Neural cell (in vitro differentiated cells): ENCODE results near the gene CCNDBP1. TPM values are rescaled to one million over a fixed set of nuclear protein-coding genes. Genes with fewer than 3 reads are reported as not detected.

ENCODE experiments used
- H2AFZ ChIP-seq: fragments of 200-600, 300-800 bp; sonication (generic), shearing (Covaris generic); 2 replicates; pipeline ENCODE4 v1.6.0; 2014; ENCODE audit warnings: low read depth, mild to moderate bottlenecking, antibody characterized with exemption, low read length, moderate library complexity
- H3F3A ChIP-seq: fragments of 200-600 bp; shearing (Covaris generic); 2 replicates; pipeline ENCODE4 v1.6.1; 2016; ENCODE audit warnings: mild to moderate bottlenecking, moderate library complexity, mixed read lengths, antibody characterized with exemption, low read length; ENCODE audit not compliant: insufficient read depth, poor library complexity, severe bottlenecking
- H3K27ac ChIP-seq: fragments of 200-600, 300-800 bp; sonication (generic), shearing (Covaris generic); 2 replicates; pipeline ENCODE4 v1.5.1; 2014; ENCODE audit warnings: mild to moderate bottlenecking, low read length, moderate library complexity
- H3K27me3 ChIP-seq: fragments of 300-800, 200-600 bp; sonication (generic), shearing (Covaris generic); 2 replicates; pipeline ENCODE4 v1.6.0; 2014; ENCODE audit warnings: mild to moderate bottlenecking, low read depth, low read length, moderate library complexity; ENCODE audit not compliant: insufficient read depth
- H3K36me3 ChIP-seq: fragments of 300-800, 200-600 bp; sonication (generic), shearing (Covaris generic); 2 replicates; pipeline ENCODE4 v1.5.1; 2014; ENCODE audit warnings: mild to moderate bottlenecking, antibody characterized with exemption, low read length, moderate library complexity; ENCODE audit not compliant: insufficient read depth
- H3K4me2 ChIP-seq: fragments of 300-800, 200-600 bp; sonication (generic), shearing (Covaris generic); 2 replicates; pipeline ENCODE4 v1.6.0; 2014; ENCODE audit warnings: mild to moderate bottlenecking, low read length
- H3K4me3 ChIP-seq: fragments of 300-800, 200-600 bp; sonication (generic), shearing (Covaris generic); 2 replicates; pipeline ENCODE4 v1.5.1; 2014; ENCODE audit warnings: mild to moderate bottlenecking, low read length, moderate library complexity
- H3K79me2 ChIP-seq: fragments of 200-600 bp; shearing (Covaris generic); replicated peaks from 2 replicates; pipeline ENCODE4 v1.6.0; 2014; ENCODE audit warnings: mild to moderate bottlenecking, low read length, moderate library complexity; ENCODE audit not compliant: insufficient read depth
- H3K9ac ChIP-seq: fragments of 300-800, 200-600 bp; sonication (generic), shearing (Covaris generic); 2 replicates; pipeline ENCODE4 v1.6.1; 2016; ENCODE audit warnings: mild to moderate bottlenecking, low read length, mixed read lengths
- H3K9me2 ChIP-seq: fragments of 200-600 bp; shearing (Covaris generic); 2 replicates; pipeline ENCODE4 v1.6.1; 2016; ENCODE audit warnings: mild to moderate bottlenecking, low read length, mixed read lengths; ENCODE audit not compliant: insufficient read depth
- H3K9me3 ChIP-seq: fragments of 200-600, 300-800 bp; sonication (generic), shearing (Covaris generic); 2 replicates; pipeline ENCODE4 v1.6.1; 2016; ENCODE audit warnings: mild to moderate bottlenecking, mixed run types, low read length, moderate library complexity, mixed read lengths
- H4K20me1 ChIP-seq: fragments of 200-600 bp; shearing (Covaris generic); 2 replicates; pipeline ENCODE4 v1.6.1; 2016; ENCODE audit warnings: mild to moderate bottlenecking, mixed run types; ENCODE audit not compliant: insufficient read depth
- CTCF ChIP-seq: fragments of 450-650 bp; IDR thresholded peaks from 2 replicates; pipeline ENCODE4 v1.5.1; 2014; ENCODE audit warnings: antibody characterized with exemption, mild to moderate bottlenecking, moderate library complexity; ENCODE audit not compliant: poor library complexity, severe bottlenecking
- EP300 ChIP-seq: fragments of 450-650 bp; conservative IDR thresholded peaks from 2 replicates; pipeline ENCODE4 v1.6.1; 2014; ENCODE audit warnings: antibody characterized with exemption, mild to moderate bottlenecking, moderate library complexity; ENCODE audit not compliant: poor library complexity, severe bottlenecking
- EZH2 ChIP-seq: fragments of 200-600, 300-800 bp; shearing (Covaris generic), sonication (generic); IDR thresholded peaks from 2 replicates; pipeline ENCODE4 v1.6.1; 2014; ENCODE audit warnings: antibody characterized with exemption, low read length, borderline replicate concordance, mild to moderate bottlenecking; ENCODE audit not compliant: insufficient read depth, poor library complexity, severe bottlenecking
- MXI1 ChIP-seq: fragments of 450-650 bp; conservative IDR thresholded peaks from 2 replicates; pipeline ENCODE4 v1.6.1; 2014; ENCODE audit warnings: antibody characterized with exemption, mild to moderate bottlenecking; ENCODE audit not compliant: poor library complexity, severe bottlenecking
- POLR2AphosphoS5 ChIP-seq: IDR thresholded peaks from 2 replicates; pipeline ENCODE4 v1.6.1; 2012
- RAD21 ChIP-seq: fragments of 450-650 bp; conservative IDR thresholded peaks from 2 replicates; pipeline ENCODE4 v1.6.1; 2014; ENCODE audit warnings: antibody characterized with exemption, mild to moderate bottlenecking, moderate library complexity
- REST ChIP-seq: IDR thresholded peaks from 2 replicates; pipeline ENCODE4 v1.6.1; 2012; ENCODE audit warnings: borderline replicate concordance
- SMC3 ChIP-seq: fragments of 450-650 bp; conservative IDR thresholded peaks from 2 replicates; pipeline ENCODE4 v1.6.1; 2014; ENCODE audit warnings: antibody characterized with exemption, mild to moderate bottlenecking, moderate library complexity; ENCODE audit not compliant: poor library complexity
- TAF1 ChIP-seq: IDR thresholded peaks from 2 replicates; pipeline ENCODE4 v1.6.1; 2012; ENCODE audit warnings: low read depth
- polyA plus RNA-seq: library from polyadenylated mRNA; depleted of rRNA; stranded (reverse); fragments of >200 nt; gene quantifications from 2 replicates; pipeline ENCODE4 v1.2.3, GENCODE V29; 2014

CCNDBP1 gene
- polyA plus RNA-seq, 1 donor from 2014 or later, result 67.6 TPM

GRCh38 chr15:43209059-43209824, 24.0 kb downstream of the CCNDBP1 start:
- TF ChIP-seq RAD21 (no peak), CTCF (no peak), MXI1 (no peak), SMC3 (no peak), REST (no peak), EP300 (no peak), EZH2 (no peak), TAF1 (no peak), POLR2AphosphoS5 (no peak)

DNA sequence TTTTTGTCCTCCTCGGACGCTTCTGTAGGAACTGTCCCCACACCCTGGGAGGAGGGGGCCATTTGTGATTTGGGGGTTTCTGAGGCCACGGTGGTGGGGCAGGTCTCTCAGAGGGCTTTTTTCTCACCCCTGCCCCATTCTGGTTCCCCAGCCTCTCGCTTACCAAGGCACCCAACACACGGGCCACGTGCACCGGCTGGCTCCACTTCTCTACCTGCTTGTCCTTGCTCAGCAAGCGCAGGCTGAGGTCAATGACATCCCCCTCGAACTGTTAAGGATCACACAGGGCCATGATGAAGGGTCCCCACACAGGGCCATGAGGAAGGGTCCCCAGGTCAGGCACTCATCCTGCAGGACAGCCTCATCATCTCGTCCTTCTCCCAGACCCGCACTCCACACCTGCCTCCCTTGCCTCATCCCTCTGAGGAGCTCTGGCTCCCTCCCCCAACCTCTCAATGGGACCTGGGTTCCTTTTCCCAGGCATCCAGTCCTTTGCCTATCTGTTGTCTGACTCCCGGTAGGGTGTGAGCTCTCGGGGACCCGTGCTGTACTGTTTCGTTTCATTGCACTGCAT, 25.1 kb downstream of the CCNDBP1 start:
- Histone ChIP-seq H3K27me3 (no peaks in the 10 kb centered on the region), H3K4me2 (no peak overlapping the region), H3K4me3 (no peak overlapping the region), H3K79me2 (no peaks in the 10 kb centered on the region), H3K9ac (no peak overlapping the region), H3K27ac (no peak overlapping the region), H3K36me3 (no peaks in the 10 kb centered on the region), H3K9me3 (no peaks in the 10 kb centered on the region), H3K9me2 (no peaks in the 10 kb centered on the region), H4K20me1 (no peaks in the 10 kb centered on the region), H2AFZ (no peak overlapping the region), H3F3A (no peaks in the 10 kb centered on the region)
- no peak for TF ChIP-seq CTCF
- TF ChIP-seq TAF1, result no peak

More at GRCh38 chr15:43209059-43209824, 24.0 kb downstream of the CCNDBP1 start:
- Histone ChIP-seq H3F3A (no peaks in the 10 kb centered on the region), H3K9ac (no peak overlapping the region), H4K20me1 (no peaks in the 10 kb centered on the region), H3K27me3 (no peaks in the 10 kb centered on the region), H3K79me2 (no peaks in the 10 kb centered on the region), H3K9me2 (no peaks in the 10 kb centered on the region), H3K27ac (no peak overlapping the region), H3K36me3 (no peaks in the 10 kb centered on the region), H3K4me3 (no peak overlapping the region), H3K4me2 (no peak overlapping the region), H2AFZ (no peak overlapping the region), H3K9me3 (no peaks in the 10 kb centered on the region)
